Activated naive CD4-positive, alpha-beta T cell treated with anti-CD3 and anti-CD28 coated beads, Interleukin-2, amount 50 U/mL, for 24 hours (primary cell): Measurements from ENCODE around the gene PAPOLB.

ENCODE experiments used
- H3K27ac Mint-ChIP-seq: one replicate; pipeline ENCODE4 v1.8.0; 2021; ENCODE audit warnings: mild to moderate bottlenecking, mixed read lengths
- H3K27me3 Mint-ChIP-seq: one replicate; pipeline ENCODE4 v1.8.0; 2021; ENCODE audit warnings: mixed read lengths
- H3K36me3 Mint-ChIP-seq: one replicate; pipeline ENCODE4 v1.8.0; 2021; ENCODE audit warnings: mixed read lengths
- H3K4me1 Mint-ChIP-seq: one replicate; pipeline ENCODE4 v1.8.0; 2021; ENCODE audit warnings: mixed read lengths
- H3K4me3 Mint-ChIP-seq: one replicate; pipeline ENCODE4 v1.8.0; 2021; ENCODE audit warnings: mild to moderate bottlenecking, mixed read lengths
- H3K9me3 Mint-ChIP-seq: one replicate; pipeline ENCODE4 v1.8.0; 2021; ENCODE audit warnings: mixed read lengths

Gene PAPOLB

GRCh38 chr7:4808565-4808964 is 53.3 kb downstream of the PAPOLB start:
- H3K4me3 Mint-ChIP-seq = peak overlapping the region; percentile 39
- peaks cover 4% of the 10 kb centered on the region for H3K4me1 Mint-ChIP-seq

GRCh38 chr7:4808026-4808425 is 53.8 kb downstream of the PAPOLB start:
- Mint-ChIP-seq H3K27me3 (peaks cover 4% of the 10 kb centered on the region), H3K4me3 (no peak overlapping the region), H3K36me3 (no peaks in the 10 kb centered on the region), H3K9me3 (no peaks in the 10 kb centered on the region), H3K4me1 (peaks cover 4% of the 10 kb centered on the region), H3K27ac (no peak overlapping the region)

More at GRCh38 chr7:4808565-4808964, 53.3 kb downstream of the PAPOLB start:
- no peaks in the 10 kb centered on the region for H3K9me3 Mint-ChIP-seq
- no peaks in the 10 kb centered on the region for H3K36me3 Mint-ChIP-seq
- H3K27ac Mint-ChIP-seq = no peak overlapping the region
- H3K27me3 Mint-ChIP-seq = peaks cover 4% of the 10 kb centered on the region
